ENCODE data around the gene SLC30A5.
"Not testable (repeated sequence)": the region's sequence is repeated elsewhere in the genome, so short reads cannot be mapped to it uniquely, and the experiment has no call there.

- not testable (repeated sequence) for TF ChIP-seq CTCF (conservative IDR thresholded peaks at IDR 0.05; ENCODE audit: low read depth, low read length); EZH2 (IDR thresholded peaks at IDR 0.05; ENCODE audit: borderline replicate concordance, low read depth, low read length, poor library complexity, severe bottlenecking)
Observed at GRCh38 chr5:69137208-69137607, 43.4 kb downstream of the SLC30A5 start.

All from A673 (cell line).